GM12865 (cell line): ENCODE results near the gene ARMC3.

ENCODE experiments used
- DNase-seq: peaks from one replicate; pipeline ENCODE4 v3.0.0; 2010; ENCODE audit warnings: low read depth
- H3K4me3 ChIP-seq: 2 replicates; pipeline ENCODE4 v1.5.1; 2011; ENCODE audit warnings: mild to moderate bottlenecking, low read depth, low read length, control low read depth
- TF ChIP-seq, protein P1 (sequence below): IDR thresholded peaks from 2 replicates; pipeline ENCODE4 v1.5.1; 2011; ENCODE audit warnings: low read length, control low read depth, low read depth, inconsistent platforms; ENCODE audit not compliant: insufficient read depth; ENCODE audit errors: missing control alignments

ARMC3 gene

DNA sequence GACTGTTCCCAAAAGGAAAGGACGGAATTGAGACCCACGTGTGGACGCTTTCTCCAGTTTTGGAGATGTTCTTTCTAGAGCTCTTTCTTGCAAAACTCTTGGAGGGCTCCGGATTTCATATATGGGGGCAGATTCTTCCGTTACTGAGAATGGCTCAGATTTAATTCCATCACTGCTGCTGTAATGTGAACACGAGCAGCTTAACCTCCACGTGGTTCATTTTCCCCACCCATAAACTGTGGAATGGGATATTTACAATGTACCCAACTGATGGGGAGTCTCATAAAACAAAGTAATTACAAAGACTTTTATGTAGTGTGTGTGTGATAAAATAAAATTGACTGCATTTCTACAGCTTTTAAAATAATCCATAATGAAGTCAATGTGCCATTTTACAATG is 152.4 kb downstream of the ARMC3 start:
- DNase-seq: no peak
- TF ChIP-seq, protein P1, sequence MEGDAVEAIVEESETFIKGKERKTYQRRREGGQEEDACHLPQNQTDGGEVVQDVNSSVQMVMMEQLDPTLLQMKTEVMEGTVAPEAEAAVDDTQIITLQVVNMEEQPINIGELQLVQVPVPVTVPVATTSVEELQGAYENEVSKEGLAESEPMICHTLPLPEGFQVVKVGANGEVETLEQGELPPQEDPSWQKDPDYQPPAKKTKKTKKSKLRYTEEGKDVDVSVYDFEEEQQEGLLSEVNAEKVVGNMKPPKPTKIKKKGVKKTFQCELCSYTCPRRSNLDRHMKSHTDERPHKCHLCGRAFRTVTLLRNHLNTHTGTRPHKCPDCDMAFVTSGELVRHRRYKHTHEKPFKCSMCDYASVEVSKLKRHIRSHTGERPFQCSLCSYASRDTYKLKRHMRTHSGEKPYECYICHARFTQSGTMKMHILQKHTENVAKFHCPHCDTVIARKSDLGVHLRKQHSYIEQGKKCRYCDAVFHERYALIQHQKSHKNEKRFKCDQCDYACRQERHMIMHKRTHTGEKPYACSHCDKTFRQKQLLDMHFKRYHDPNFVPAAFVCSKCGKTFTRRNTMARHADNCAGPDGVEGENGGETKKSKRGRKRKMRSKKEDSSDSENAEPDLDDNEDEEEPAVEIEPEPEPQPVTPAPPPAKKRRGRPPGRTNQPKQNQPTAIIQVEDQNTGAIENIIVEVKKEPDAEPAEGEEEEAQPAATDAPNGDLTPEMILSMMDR: no peak
- no peak overlapping the region for H3K4me3 ChIP-seq

DNA sequence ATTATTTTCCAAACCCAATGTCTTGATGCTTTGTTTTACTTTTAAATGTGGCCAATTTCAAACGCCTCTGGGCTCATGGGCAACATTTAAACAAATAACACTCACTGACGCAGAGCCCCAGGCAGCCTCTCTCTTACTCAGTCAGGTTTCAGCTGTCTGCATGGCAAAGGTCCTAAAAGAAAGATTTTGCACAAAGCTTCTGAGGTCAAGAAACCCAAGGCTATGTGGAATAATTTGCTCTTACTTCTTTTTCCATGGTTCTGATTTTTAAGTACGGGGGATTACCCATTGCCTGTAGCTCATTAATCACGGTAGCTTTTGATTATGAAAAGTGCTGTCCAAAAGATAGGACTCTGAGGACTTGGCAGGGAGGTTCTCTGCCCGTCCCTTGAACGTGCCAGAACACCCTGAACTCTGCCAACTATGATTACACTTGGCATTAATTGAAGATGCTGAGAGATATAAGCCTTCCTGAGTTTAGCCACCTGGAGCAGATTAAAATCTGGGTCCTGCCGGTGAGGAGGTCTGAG is 153.4 kb downstream of the ARMC3 start:
- TF ChIP-seq, protein P1: no peak
- no peak for DNase-seq

DNA sequence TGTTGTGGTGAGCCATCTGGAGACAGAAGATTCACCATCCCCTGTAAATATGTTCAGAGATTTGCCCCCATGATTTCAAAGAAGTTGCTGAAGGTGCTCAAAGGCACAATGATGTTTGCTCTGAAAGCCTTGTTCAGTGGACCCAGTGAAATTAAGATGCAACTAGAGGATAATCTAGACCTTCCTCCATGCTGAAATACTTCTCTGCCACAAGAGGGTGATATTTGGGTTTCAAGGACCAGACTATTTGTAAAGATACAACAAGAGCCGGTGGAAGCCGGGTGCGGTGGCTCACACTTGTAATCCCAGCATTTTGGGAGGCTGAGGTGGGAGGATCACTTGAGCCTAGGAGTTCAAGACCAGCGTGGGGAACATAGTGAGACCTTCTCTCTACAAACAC is 154.0 kb downstream of the ARMC3 start:
- peak; percentile 34 for DNase-seq
- TF ChIP-seq, protein P1: peak; percentile 21
- H3K4me3 ChIP-seq: no peak overlapping the region

More for the DNA sequence above, 153.4 kb downstream of the ARMC3 start:
- no peak overlapping the region for H3K4me3 ChIP-seq
